ENCODE measurements around the gene RNF7. TPM values are rescaled to one million over a fixed set of nuclear protein-coding genes. Genes with fewer than 3 reads are reported as not detected.
"Not testable (repeated sequence)": the region's sequence is repeated elsewhere in the genome, so short reads cannot be mapped to it uniquely, and the experiment has no call there.

RNF7 gene
- total RNA-seq, 1 experiment from 2014 or later: 185 TPM

- DNase-seq (ENCODE audit: low read depth): no peak
These were observed 2.2 kb upstream of the RNF7 start for GRCh38 chr3:141735770-141736465.

GRCh38 chr3:141737093-141737492 is 1.0 kb upstream of the RNF7 start:
- DNase-seq (ENCODE audit: low read depth): no peak

GRCh38 chr3:141737678-141738021 is 448 bp upstream of the RNF7 start:
- DNase-seq (ENCODE audit: low read depth): no peak

GRCh38 chr3:141738891-141739363 is 829 bp downstream of the RNF7 start:
- DNase-seq (ENCODE audit: low read depth): peak; percentile 49

DNA sequence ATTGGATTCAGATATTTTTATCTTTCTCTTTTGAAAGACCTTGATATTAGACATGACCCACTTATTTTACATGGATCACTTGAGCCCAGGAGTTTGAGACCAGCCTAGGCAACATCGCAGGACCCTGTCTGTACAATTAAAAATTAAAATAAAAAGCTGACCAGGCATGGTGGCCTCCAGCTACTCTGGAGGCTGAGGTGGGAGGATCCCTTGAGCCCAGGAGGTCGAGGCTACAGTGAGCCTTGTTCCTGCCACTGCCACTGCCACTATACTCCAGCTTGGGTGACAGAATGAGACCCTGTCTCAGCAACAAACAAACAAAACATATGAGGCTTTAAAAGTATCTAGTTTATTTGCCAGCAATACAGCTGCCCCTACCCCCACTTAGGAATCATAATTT is 1.6 kb downstream of the RNF7 start:
- no peak for DNase-seq (ENCODE audit: low read depth)

DNA sequence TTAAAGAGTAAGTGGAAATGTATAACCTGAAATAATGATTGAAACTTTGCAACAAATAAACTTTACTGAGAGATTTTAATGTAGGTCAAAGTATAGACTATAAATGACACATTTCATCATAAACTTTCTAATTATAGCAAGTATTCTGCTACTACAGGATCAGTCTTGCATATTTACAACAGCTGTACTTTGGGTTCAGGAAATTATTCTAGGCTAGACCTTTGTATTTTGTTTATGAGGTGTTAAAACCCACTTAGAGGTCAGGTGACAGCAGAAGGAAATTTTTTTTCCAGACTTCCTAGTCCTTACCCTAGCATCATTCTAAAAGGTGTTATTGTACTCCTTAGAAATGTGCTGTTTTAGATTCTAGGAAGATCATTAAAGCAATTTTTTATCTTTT is 2.3 kb downstream of the RNF7 start:
- DNase-seq (ENCODE audit: low read depth): no peak

GRCh38 chr3:141743305-141743704 is 5.2 kb downstream of the RNF7 start:
- no peak for DNase-seq (ENCODE audit: low read depth)

DNA sequence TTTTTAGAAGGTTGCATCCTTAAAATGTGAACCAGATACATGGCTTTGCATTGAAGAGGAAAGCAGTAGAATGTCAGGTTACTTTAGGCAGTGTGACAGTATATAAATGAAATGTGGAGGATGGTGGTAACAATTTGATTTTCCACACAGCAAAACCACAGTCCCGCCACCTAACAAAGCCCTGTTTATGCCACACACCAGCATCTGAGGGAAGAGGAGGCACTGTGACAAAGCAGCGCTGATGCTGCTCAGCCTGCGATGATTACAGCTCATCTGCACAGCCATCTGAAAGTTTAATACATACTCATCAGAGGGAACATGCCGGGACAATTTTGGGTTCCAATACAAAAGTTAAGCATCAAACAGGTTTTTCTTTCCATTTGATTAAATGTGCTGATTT is 8.9 kb downstream of the RNF7 start:
- DNase-seq (ENCODE audit: low read depth): no peak

DNA sequence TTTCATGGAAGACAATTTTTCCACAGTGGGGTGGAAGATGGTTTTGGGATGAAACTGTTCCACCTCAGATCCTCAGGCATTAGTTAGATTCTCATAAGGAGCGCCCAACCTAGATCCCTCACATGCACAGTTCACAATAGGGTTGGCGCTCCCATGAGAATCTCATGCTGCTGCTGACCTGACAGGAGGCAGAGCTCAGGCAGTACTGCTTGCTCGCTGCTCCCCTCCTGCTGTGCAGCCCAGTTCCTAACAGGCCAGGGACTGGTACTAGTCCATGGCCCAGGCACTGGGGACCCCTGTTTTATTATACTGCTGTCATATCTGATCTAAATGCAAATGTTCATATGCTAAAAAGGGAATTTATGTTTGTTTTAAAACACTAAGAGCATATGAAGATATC is 15.3 kb downstream of the RNF7 start:
- DNase-seq (ENCODE audit: low read depth): no peak

DNA sequence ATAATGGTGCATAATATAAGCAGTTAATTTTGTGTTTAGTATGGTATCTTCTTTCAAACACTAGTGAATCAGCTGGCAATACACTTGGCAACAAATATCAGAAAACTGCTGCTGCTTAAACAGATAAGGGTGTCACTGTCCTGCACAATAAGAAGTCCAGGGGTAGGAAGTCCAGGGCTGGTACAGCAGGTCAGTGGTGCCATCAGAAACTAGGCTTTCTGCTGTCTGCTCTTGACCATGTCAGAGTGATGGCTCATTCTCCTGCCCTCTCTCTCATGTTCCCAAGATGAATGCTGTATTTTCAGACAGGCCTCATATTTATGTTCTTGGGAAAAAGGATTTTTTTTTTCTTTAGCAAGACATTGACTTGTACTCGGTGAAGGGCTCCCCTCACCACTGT is 15.9 kb downstream of the RNF7 start:
- no peak for DNase-seq (ENCODE audit: low read depth)

- DNase-seq (ENCODE audit: low read depth): not testable (repeated sequence)
These were observed 24.5 kb downstream of the RNF7 start for GRCh38 chr3:141762552-141762951.

DNA sequence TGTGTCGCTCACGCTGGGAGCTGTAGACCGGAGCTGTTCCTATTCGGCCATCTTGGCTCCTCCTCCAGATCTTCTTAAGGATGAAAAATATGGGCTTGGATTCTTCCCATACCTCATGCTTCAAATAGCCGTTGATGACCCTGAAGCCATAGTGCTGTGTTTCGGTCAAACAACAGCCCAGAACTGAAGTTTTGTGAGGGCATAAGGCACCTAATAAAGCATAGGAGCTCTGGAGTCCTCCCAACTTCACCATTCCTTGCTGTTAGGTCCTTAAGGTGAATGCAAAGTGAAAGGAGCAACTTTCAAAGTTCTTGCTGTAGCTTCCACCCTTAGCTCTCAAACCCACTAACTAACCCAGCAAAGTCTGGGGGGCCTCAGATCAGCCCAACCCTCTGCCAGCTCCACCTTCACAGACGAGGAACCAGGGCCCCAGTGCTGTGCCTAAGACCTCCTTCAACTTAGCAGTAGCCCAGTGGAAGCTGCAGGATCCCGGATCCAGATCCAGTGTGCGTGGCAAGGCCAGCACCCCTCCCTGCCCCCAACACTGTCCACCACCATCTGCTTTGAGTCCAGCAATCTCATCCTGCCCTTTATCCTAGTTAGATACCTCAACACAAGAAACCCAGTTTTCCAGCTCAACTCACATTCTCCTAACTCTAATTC is 25.1 kb downstream of the RNF7 start, which contains the start of gene GRK7:
Gene GRK7 (plus strand): TSS at position 321 of the 663 bp plus-strand sequence. CDS start 14,877 bp downstream, outside the sequence.
- DNase-seq (ENCODE audit: low read depth): no peak

- DNase-seq (ENCODE audit: low read depth): no peak
These were observed 25.9 kb downstream of the RNF7 start for GRCh38 chr3:141764045-141764444.

DNA sequence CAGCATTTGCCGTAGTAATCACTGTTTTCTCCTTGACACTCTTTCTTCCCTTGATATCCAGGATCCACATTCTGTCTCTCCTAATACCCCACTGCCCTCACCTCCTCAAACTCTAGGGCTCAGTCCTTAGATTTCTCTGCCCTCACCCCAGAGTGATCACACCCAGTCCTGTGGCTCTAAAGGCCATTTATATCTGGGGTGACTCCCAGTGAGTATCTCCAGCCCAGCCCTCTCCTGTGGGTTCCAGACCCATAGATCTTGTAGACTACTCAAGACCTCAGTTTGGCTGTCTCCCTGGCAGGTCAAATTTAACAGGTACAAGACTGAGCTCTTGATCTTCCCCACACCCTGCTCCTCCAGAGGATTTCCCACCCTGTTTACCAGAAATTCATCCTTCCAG is 26.4 kb downstream of the RNF7 start:
- no peak for DNase-seq (ENCODE audit: low read depth)

DNA sequence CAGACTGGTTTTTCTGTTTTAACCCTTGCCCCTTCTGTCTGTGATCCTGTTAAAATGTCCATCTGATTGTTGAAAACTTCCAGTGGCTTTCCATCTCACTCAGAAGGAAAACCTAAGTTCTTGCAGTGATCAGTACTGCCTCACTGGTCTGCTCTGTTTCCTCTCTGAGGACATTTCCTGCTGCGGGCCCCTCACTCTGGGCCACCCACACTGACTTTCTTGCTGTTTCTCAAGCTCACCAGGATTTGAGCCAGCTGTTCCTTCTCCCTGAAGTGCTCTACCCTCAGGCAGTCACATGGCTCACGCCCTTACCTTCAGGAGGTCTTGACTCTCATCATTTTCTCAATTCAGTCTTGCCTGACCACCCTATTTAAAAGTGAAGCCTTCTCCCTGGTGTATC is 26.9 kb downstream of the RNF7 start:
- DNase-seq (ENCODE audit: low read depth): no peak

GRCh38 chr3:141767066-141767465 is 29.0 kb downstream of the RNF7 start:
- no peak for DNase-seq (ENCODE audit: low read depth)

- no peak for DNase-seq (ENCODE audit: low read depth)
These were observed 31.3 kb downstream of the RNF7 start for GRCh38 chr3:141769221-141769894.

GRCh38 chr3:141773676-141774075 is 35.6 kb downstream of the RNF7 start:
- no peak for DNase-seq (ENCODE audit: low read depth)

- no peak for DNase-seq (ENCODE audit: low read depth)
These were observed 38.3 kb downstream of the RNF7 start for GRCh38 chr3:141776376-141776775.

DNA sequence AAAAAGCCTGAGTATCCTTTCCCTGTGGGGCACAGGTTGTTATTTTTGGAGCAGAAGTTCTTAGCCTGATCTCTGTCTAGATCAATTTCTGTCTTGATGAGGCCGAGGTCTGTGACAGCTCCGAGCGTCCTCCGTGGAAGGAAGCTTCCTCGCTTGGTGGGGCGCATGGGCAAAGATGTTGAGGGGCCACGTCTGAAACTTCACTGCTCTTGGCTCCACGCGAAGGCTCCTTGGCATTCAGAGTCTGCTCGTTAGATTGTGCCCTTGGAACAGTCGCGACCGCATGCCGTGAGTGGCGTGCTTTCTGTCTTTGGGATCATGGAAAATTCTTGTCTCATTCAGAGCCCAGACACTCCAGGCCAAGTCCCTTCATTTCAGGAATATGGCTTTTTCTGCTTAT is 38.8 kb downstream of the RNF7 start:
- DNase-seq (ENCODE audit: low read depth): no peak

GRCh38 chr3:141777957-141778813 is 40.1 kb downstream of the RNF7 start:
- no peak for DNase-seq (ENCODE audit: low read depth)

- DNase-seq (ENCODE audit: low read depth): no peak
These were observed 41.6 kb downstream of the RNF7 start for GRCh38 chr3:141779667-141780066.

All from Daoy (cell line).